Stimulated activated CD4-positive, alpha-beta T cell treated with anti-CD3 and anti-CD28 coated beads, Interleukin-4, amount 100 ng/mL, for 4 hours (primary cell): ENCODE results near the gene WLS.

Source experiments
- DNase-seq, 2 experiments: peaks; one replicate each; pipeline ENCODE4 v3.0.0-alpha.2; 2020

Gene WLS

GRCh38 chr1:68227598-68227997 is 4.7 kb downstream of the WLS start:
- no peak for DNase-seq

GRCh38 chr1:68225781-68226180 is 6.5 kb downstream of the WLS start:
- DNase-seq: no peak

GRCh38 chr1:68223687-68224086 is 8.6 kb downstream of the WLS start:
- DNase-seq: no peak

GRCh38 chr1:68221980-68222373 is 10.3 kb downstream of the WLS start:
- DNase-seq: no peak

GRCh38 chr1:68221001-68221979 is 11.0 kb downstream of the WLS start:
- no peak for DNase-seq

- no peak for DNase-seq
Observed at GRCh38 chr1:68220420-68220819, 11.9 kb downstream of the WLS start.

- DNase-seq: no peak
Observed at GRCh38 chr1:68218490-68218889, 13.8 kb downstream of the WLS start.

GRCh38 chr1:68217618-68218017 is 14.7 kb downstream of the WLS start:
- no peak for DNase-seq

- DNase-seq: no peak
Observed at GRCh38 chr1:68217060-68217554, 15.2 kb downstream of the WLS start.

- DNase-seq: no peak
Observed at GRCh38 chr1:68216089-68216772, 16.1 kb downstream of the WLS start.

- no peak for DNase-seq
Observed at GRCh38 chr1:68213843-68214242, 18.5 kb downstream of the WLS start.

- no peak for DNase-seq
Observed at GRCh38 chr1:68211761-68212380, 20.5 kb downstream of the WLS start.

- no peak for DNase-seq
Observed at GRCh38 chr1:68210829-68211228, 21.5 kb downstream of the WLS start.

- no peak for DNase-seq
Observed at GRCh38 chr1:68210027-68210426, 22.3 kb downstream of the WLS start.

- DNase-seq: no peak
Observed at GRCh38 chr1:68206848-68207689, 25.3 kb downstream of the WLS start.

GRCh38 chr1:68205794-68206358 is 26.4 kb downstream of the WLS start:
- DNase-seq: no peak

- no peak for DNase-seq
Observed at GRCh38 chr1:68204977-68205630, 27.2 kb downstream of the WLS start.

GRCh38 chr1:68202239-68202832 is 30.0 kb downstream of the WLS start:
- no peak for DNase-seq

- no peak for DNase-seq
Observed at GRCh38 chr1:68201546-68202238, 30.6 kb downstream of the WLS start.

- DNase-seq: no peak
Observed at GRCh38 chr1:68199603-68200002, 32.7 kb downstream of the WLS start.

GRCh38 chr1:68198752-68199151 is 33.6 kb downstream of the WLS start:
- no peak for DNase-seq
